Measurements from ENCODE around the gene ADAMTS15. TPM values are rescaled to one million over a fixed set of nuclear protein-coding genes. Genes with fewer than 3 reads are reported as not detected.
A peak's percentile ranks its signal among the peaks of the same experiment; 100 is the strongest.

ADAMTS15 gene
- total RNA-seq, 1 donor from 2014 or later: 3.2 TPM

DNA sequence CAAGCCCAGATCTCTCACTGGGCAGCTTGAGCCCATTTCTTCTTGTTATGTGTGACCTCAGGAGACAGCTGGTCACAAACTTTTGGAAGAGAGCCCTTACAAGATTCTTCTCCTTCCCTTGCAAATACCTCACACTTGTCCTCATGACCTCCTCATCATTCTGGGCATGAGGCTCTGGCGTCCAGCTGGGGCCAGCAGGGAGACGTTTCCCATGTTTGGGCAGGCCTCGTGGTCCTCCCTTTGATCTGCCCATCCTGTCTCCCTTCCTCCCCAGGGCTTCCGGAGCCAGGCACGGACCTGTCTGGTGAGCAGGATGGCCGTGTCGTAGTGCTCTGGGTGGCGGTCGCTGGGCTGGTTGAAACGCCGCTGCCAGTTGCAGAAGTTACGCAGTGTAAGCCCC lies 29.7 kb upstream of the ADAMTS15 start:
- no peak for DNase-seq (ENCODE audit: low read depth in 2 of 2)

DNA sequence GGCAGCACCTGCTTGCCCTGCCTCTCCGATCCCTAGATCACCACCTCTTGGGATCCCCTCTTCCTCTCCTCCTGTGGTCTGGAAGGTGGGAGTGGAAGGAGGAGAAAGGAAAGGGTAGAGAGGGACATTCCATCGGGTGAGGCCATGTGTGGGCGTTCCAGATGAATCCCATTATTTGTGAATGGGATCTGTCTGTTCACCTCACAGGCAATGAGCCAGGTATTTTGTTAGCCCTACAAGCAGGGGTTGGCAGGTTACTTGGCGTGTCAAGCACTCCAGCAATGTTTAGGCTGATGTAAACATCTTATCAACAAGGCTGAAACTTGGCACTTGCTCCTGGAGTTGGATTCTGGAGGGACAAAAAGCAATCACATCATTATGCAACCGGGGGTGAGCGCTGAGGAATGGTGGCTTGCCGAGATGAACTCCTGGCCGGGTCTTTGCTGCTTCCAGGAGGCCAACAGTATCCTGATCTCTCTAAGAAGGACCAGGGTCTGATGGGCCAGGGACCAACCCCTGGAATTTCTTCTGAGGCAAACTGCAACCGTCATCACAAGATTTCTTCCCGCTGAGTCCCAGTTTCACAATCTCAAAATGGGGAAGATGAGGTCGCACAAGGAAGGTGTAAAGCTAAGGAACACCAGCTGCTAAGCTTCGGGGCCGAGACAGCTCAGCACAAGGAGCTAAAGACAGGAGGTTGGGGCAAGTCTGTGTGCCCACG lies 27.8 kb upstream of the ADAMTS15 start:
- DNase-seq (ENCODE audit: low read depth in 2 of 2): no peak

DNA sequence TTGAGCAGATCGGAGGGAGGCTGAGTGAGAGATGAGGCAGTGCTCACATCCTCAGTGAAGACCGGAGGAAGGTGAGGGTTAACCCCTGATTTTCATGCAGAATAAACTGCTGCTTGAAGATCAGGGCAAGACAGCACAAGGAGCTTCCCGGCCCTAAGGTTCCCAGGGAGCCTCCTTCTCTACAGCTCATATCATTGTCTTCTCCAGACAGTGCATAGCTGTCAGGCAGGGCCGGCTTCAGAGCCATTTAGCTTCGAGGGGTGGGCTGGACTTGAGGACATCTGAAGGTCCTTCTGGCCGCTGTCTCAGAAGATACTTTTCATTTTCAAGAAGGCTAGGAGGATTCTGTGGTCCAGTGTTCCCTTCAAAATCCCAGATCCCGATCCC lies 27.3 kb upstream of the ADAMTS15 start:
- DNase-seq (ENCODE audit: low read depth in 2 of 2): no peak

DNA sequence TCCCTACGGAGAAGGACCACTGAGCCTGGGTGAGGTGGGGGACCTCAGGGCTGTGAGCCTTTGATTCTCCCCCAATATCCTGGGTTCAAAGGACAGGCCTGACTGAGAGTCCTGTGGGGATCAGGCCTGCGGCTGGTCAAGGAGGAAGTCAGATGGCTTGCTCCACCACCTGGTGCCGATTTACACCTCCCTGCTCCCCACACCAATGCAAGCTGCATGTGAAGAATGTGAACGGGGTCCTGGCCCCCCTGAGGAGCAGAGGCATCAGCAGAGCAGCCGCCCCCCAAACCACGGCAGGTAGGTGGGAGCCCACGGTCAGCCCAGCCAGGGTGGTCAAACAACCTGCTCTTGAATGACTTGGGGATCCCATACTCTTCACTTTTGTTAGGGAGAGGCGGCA lies 26.7 kb upstream of the ADAMTS15 start:
- DNase-seq (ENCODE audit: low read depth in 2 of 2): no peak

DNA sequence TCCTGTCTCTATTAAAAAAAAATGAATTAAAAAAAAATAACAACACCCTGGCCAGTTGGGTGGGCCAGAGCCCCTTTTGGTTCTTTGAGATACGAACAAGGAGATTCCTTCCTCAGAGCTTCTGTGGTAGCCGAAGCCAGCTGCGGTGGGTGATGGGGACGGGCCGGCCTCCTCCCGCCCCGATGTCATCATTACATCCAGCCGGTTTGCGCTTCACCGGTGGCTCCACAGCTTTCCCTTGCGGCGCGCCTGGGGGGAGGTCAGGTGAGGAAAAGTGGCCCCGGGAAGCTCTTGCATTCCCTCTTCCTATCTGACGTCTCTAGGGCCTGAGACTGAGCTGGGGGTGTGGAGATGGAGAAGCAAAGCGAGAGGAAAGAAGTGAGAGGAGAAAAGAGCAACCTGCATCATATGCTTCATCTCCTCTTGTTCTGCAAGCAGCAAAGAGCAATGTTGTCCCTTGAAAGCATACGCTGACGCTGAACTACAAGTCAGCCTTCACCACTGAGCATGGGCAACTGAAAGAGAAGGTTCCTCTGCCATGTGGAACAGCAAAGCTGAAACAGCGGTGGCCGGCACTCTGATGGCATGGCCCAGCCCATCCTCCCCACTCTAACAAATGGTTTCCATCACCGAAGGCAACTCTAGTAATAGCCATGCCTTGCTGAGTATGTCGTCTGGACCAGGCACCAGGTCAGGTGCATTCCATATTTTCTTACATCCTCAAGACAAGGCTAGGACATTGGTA lies 26.0 kb upstream of the ADAMTS15 start:
- no peak for DNase-seq (ENCODE audit: low read depth in 2 of 2)

DNA sequence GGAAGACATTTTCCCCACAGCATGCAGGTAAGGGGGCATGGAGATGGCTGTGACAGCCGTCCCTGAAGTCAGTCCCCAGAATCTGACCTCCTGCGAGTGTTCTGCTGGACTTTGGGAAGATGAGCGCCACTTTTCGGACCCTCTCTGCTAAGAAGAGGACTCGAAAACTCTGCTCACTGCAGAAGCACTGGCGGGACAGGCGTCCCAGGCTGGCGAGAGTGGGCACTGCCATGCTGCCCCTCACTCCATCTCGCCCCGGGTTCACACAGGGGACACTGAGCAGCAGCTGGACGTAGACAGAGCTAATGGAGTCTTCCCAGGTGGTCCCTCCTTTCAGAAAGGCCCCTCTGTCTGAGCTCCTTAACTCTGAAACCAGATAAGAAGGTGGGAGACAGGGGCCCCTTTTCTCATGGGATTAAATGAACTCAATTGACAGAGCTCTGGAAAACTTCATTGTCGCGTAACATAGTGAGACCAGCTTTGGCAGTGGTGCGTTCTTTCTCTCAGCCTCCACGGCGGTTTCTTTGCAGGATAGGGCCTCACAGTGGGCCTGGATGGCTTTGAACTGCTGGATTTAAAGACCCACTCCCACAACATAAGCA lies 24.8 kb upstream of the ADAMTS15 start:
- no peak for DNase-seq (ENCODE audit: low read depth in 2 of 2)

DNA sequence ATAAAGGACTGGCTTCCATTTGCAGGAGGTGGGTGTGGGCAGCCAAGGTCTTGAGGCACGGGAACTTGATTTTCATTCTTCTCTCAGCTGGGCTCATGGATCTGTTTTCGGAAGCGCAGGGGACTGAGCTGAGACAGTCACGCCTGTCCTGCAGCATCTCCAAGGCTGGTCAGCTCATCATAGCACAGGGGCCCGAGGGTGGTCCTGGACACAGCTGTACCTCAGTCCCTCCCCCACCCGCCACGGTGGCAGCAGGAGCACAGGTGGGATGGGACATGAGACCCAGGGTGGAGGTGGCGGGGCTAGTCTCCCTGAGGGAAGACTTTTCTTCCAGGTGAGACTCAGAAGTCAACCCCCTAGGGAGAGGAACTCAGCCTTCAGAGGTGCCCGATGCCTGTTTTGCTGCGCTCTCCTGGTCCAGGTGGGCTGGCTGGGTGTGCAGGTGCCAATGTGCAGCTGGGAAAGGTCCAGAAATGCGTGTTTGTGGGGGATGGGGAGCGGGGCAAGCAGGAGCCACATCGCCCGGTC lies 23.8 kb upstream of the ADAMTS15 start:
- DNase-seq (ENCODE audit: low read depth in 2 of 2): no peak

DNA sequence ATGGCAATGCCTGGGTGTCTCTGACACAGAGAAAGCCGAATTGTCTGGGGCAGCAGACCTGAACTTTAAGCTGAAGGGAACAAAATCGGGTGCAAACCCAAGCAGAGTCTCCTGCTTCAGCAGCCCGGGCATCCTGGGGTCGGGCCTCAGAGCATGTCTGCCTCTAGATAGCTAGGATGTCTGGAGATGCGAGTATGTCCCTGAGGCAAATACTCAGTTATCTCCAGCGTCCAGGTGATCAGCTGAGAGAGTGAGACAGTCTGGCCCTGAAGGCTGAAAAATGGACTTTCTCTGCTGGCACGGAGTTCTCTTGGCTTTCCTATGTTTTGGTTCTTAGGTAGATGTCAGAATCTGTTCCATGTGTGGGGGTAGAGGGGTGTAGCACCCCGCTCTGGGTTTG lies 23.3 kb upstream of the ADAMTS15 start:
- DNase-seq (ENCODE audit: low read depth in 2 of 2): no peak

DNA sequence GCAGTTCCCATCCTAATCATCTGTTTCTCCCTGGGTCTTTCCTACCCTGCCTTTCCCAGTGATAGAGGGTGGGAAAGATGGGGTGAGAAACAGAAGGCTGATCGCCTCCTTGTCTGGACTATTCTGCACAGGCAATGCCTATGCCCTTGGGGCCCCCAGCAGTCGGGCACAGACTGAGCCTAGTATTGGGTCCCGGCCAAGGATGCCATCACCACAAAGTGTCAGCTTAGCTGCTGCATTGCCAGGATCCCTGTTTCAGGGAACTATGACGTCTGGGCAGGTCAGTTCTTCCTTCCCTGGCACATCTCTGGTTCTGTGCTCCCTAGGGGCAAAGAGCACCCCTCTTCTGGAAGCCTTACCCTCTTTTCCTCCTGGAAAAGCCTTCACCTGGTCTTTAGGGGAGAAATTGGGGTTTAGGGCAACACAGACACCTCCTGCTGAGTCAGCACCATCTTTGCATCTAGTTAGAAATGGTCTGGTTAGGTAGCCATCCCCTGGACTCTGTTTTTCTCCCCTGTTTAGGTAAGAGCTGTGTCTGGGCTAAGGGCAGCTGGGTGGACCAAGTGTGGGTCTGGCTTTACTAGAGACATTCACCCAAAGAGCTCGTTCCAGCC lies 22.1 kb upstream of the ADAMTS15 start:
- DNase-seq (ENCODE audit: low read depth in 2 of 2): no peak

DNA sequence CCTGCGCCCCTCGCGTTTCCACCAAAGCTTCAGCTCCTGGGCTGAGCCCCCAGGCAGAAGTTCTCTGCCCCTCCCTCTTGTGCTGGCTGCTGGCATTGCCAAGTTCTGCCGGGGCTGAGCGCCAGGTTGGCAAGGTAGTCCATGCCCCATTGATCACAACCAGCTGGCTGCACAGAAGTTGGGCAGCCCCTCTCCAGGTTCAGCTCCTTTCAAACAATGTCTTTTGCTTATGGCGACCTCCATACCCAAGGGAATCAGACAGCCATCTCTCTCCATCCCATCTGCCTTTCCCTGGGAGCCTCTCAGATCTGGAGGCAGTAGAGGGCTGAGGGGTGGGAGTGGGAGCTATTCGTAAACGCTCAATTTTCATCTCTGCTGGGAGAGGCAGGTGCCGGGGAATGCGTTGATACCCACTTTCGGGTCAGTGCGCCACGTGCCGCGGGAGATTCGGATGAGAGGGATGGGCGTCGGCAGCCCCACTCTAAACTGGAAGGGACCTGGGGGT lies 21.6 kb upstream of the ADAMTS15 start:
- DNase-seq (ENCODE audit: low read depth in 2 of 2): no peak

DNA sequence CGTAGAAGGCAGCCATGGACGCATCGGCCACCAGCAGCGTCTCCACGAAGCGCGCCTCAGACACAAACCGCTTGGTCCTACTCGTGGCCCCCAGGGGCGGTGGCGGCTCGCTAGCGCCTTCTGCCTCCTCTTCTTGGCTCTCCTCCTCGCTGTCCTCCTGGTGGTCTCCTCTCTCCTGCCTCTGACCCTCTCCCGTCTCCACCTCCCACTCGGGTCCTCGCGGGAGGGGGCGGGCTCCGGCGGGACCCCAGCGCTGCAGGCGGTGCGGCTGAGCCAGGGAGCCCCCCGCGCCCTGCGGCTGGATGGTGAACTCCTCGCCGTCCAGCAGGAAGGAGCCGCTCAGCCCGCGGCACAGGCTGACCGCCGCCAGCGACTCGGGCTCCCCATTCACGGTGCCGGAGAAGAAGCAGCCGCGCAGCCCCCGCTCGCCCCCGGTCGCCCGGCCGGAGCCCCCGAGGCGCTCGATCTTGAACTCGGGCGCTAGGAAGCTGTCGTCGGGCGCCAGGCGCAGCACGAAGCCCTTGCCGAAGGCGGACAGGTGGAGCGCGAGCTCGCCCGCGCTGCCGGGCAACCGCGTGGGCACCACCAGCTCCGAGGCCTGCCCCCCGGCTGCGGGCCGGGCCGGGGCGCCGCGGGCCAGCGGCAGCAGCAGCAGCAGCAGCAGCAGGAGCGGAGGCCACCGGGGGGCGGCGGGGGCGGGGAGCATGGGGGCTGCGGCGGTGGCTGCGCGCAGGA lies 20.7 kb upstream of the ADAMTS15 start:
- no peak for DNase-seq (ENCODE audit: low read depth in 2 of 2)

DNA sequence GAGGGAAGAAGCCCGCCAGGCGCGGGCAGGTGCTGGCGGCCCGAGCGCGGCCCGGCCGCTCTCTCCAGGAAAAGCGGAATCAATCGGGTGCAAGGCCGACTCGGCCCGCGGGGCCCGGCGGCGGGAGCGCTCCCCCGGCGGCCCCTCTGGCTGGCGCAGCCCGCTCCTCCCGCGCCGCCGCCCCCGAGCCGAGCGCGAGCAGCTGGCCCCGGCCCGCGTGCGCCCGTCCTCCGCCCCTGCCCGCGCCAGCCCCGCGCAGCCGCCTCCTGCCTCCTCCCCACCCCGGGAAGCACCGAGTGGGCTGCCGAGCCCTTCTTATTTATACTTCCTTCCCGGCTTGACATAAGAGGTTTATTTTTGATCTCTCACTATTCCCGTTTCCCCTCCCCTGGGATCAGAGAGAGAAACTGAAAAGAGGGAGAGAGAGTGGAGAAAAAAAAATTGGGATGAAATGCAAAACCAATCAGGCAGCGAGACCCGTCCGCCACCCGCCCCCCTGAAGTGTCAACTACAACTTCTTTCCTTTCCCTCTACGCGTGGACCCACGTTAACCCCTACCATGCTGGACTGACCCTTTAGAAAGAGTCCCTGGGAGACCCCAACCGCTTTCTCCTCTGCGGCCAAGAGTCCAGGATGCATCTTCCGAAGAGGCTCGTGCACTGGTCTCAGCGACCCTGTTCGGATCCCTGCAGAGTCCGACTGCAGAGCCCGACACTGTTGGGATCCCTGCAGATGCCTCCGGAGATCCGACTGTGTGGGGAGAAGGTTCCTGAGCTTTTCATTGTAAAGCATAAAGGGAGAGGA lies 19.9 kb upstream of the ADAMTS15 start, which contains the start of gene ADAMTS8:
TSS of gene ADAMTS8 (minus strand) at position 294 of the 804 bp plus-strand sequence. CDS start 323 bp downstream, outside the sequence.
- DNase-seq (ENCODE audit: low read depth in 2 of 2): no peak

DNA sequence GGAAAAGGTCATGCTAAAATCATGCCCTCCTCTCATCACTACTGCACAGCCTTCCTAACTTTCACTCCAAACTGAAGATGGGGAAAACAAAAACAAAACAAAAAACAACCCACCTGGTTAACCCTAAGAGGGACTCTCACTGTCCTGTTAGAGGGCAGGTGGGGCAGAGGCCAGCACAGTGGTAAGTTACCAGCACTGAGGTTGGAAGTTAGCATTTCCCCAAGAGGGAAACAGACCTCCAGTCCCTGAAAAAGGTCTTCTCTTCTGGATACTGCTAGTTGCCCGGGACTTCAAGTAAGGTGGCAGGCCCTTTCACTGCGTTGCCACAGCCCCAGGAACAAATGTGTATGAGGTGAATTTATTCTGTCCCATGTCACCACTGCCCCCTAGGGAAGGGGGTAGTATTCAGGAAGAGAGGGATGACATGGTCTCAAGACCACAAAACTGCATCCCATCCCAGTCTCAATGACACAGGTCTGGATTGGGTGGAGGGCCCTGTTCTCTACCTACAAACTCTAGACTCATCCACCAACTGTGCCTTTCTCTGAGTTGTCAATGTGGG lies 19.2 kb upstream of the ADAMTS15 start:
- DNase-seq (ENCODE audit: low read depth in 2 of 2): no peak

DNA sequence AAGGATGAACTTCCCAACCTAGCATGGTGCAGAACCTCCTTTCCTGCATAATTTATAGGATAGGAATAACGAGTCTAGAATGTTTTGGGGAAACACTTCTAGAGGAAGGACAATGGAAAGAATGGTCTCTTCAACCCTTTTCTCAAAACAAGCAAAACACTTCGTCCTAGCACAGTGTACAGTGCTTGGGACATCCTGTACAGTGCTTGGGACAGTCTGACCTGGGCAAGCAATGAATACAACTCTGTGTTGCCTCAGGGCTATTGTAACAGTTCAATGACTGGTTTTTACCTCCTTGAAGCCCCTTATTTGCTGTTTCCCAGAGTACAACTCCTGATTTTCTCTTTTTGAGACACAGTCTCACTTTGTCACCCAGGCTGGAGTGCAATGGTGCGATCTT lies 18.5 kb upstream of the ADAMTS15 start:
- no peak for DNase-seq (ENCODE audit: low read depth in 2 of 2)

DNA sequence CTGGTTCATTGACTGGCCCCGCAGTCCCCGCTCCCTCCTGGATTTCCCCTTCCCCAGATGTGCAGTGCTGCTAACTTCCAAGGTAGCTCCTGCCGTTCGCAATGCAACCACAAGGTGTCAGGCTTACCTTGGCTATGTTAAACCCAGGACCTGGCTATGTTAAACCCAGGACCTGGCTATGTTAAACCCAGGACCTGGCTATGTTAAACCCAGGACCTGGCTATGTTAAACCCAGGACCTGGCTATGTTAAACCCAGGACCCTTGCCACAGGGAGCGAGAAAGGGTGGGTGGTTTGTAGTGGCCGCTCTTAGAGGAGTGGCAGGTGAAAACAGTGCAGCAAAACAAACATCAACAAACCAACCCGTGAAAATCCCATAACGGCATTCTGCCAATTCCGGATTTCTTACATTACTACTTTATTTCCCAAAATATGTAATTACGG lies 17.1 kb upstream of the ADAMTS15 start:
- DNase-seq (ENCODE audit: low read depth in 2 of 2): peak; percentile 63 to 75

DNA sequence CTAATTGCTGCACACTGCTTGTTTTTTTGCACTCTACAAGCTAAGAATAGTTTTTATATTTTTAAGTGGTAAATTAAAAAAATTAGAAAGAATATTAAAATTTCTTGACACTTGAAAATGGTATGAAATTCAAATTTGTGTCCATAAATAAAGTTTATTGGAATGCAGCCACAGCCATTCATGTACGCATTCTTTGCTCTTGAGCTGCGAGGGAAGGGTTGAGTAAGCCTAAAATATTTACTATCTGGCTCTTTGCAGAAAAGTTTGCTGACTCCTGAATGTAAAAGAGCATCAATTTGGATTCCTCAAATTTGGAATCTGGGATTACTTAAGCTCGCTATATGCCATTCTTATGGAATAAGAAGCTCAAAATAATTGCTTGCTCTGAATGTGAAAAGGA lies 16.6 kb upstream of the ADAMTS15 start:
- no peak for DNase-seq (ENCODE audit: low read depth in 2 of 2)

DNA sequence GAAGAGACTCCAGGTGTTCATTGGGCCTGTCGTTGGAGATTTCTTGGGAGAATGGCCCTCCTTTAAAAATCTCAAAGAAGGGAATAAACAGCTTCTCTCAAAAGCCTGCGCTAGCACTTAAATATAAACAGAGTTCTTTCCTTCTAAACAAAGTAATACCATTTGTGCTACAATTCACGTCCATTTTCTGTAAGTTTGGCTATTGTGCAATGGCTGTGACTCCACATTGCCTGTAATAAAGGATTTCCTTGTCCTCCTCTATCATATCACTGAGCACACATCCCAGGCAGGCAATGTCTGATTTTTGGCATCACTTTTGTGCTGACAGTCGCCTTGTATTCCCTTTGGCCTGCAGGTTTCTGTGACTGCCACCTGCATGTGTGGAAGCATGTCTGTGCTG lies 15.1 kb upstream of the ADAMTS15 start:
- DNase-seq (ENCODE audit: low read depth in 2 of 2): no peak

DNA sequence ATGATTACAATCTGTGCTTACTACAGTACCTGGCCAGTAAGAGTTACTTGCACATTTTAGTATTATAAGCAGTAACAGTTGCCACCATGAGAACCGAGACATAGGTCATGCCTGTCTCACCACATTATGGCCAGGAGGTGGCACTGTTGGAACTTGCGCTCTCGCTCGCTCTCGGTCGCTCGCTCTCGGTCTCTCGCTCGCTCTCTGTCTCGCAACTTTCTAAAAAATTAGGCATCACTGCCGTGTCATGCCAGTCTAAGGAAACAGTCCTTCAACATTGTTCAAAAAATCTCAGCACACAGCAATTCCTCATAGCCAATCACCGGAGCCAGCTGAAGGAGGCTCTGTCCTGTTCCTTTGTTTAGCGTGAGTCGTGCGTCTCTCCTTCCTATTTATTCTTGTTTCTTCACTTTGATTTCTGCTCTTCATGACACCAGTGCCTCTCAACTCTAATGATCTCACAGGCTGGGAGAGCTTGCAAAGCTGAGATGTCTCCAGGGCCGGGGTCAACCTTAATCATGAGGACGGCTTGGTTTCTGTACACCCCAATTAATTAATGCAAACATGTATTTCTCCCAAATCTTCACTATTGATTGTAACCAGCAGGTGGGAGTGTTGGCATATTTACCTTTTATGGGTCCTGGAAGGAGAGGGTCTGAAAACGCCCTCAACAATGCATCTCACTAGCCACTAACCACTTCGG lies 13.8 kb upstream of the ADAMTS15 start:
- peak; percentile 72 to 81 for DNase-seq (ENCODE audit: low read depth in 2 of 2)

DNA sequence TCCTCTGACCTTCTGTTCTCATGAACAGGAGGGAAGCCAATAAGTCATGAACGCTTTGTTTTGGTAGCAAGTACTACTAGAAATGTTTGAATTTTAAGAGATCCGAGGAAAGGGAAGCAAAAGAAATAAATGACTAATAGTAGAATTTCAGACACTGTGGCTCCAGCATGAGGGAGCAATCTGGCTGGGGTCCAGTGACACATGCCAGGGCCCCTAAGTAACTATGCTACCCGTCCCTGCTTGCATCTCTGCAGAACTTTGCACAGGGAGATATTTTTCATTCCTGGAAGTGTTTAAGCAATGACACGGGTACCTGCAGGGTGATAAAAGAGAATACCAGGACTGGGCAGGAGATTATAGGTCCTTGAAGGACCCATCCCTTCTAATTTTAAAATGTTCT lies 12.8 kb upstream of the ADAMTS15 start:
- peak in 1 of 2 donors; percentile 26 for DNase-seq (ENCODE audit: low read depth in 2 of 2)
